GM12864 (cell line): ENCODE results near the gene SLC39A11.

ENCODE experiments used
- DNase-seq: peaks from one replicate; pipeline ENCODE4 v3.0.0-alpha.2; 2011; ENCODE audit warnings: low read depth
- H3K4me3 ChIP-seq: 2 replicates; pipeline ENCODE4 v1.5.1; 2011; ENCODE audit warnings: mild to moderate bottlenecking, low read depth, low read length, control low read depth
- CTCF ChIP-seq: IDR thresholded peaks from 2 replicates; pipeline ENCODE4 v1.5.1; 2011; ENCODE audit warnings: low read depth, mild to moderate bottlenecking, moderate library complexity, low read length, control low read depth, inconsistent platforms; ENCODE audit errors: missing control alignments

The SLC39A11 gene

GRCh38 chr17:72720494-72720825 is 372.0 kb downstream of the SLC39A11 start:
- no peak overlapping the region for H3K4me3 ChIP-seq
- DNase-seq: no peak
- TF ChIP-seq CTCF: no peak

GRCh38 chr17:72719578-72720493 is 372.7 kb downstream of the SLC39A11 start:
- TF ChIP-seq CTCF: no peak
- H3K4me3 ChIP-seq: no peak overlapping the region
- DNase-seq: no peak

- TF ChIP-seq CTCF: no peak
- no peak overlapping the region for H3K4me3 ChIP-seq
- no peak for DNase-seq
These were observed 373.3 kb downstream of the SLC39A11 start for GRCh38 chr17:72719206-72719577.

- DNase-seq: no peak
- TF ChIP-seq CTCF: no peak
- no peak overlapping the region for H3K4me3 ChIP-seq
These were observed 374.8 kb downstream of the SLC39A11 start for GRCh38 chr17:72717676-72718075.

GRCh38 chr17:72717276-72717675 is 375.2 kb downstream of the SLC39A11 start:
- TF ChIP-seq CTCF: no peak
- no peak for DNase-seq
- no peak overlapping the region for H3K4me3 ChIP-seq

- DNase-seq: no peak
- no peak for TF ChIP-seq CTCF
- no peak overlapping the region for H3K4me3 ChIP-seq
These were observed 376.4 kb downstream of the SLC39A11 start for GRCh38 chr17:72715906-72716572.
